CD14-positive monocyte (primary cell): ENCODE data around the gene PLAAT4. TPM values are rescaled to one million over a fixed set of nuclear protein-coding genes. Genes with fewer than 3 reads are reported as not detected.
"Not testable (repeated sequence)": the region's sequence is repeated elsewhere in the genome, so short reads cannot be mapped to it uniquely, and the experiment has no call there.

Experiments used
- DNase-seq, 3 donors: peaks; one replicate each; pipeline ENCODE4 v3.0.0-alpha.2; 2011 to 2022
- H2AFZ ChIP-seq: 2 replicates; pipeline ENCODE4 v1.6.0; 2012; ENCODE audit warnings: mild to moderate bottlenecking, low read depth, low read length, inconsistent platforms; ENCODE audit not compliant: insufficient read depth, poor library complexity, severe bottlenecking
- H3K27ac ChIP-seq, 2 donors: 1 replicate in 1 of 2; 2 replicates in 1 of 2; pipeline ENCODE4 v1.5.1; 2012 to 2013; ENCODE audit warnings: low read length in 2 of 2, control low read depth in 1 of 2, inconsistent platforms in 1 of 2, low read depth in 1 of 2, mild to moderate bottlenecking in 1 of 2
- H3K27me3 ChIP-seq, 2 donors: one replicate each; pipeline versions ENCODE4 v1.6.0 to v1.6.1; 2011 to 2013; ENCODE audit warnings: low read length in 2 of 2; ENCODE audit not compliant: control insufficient read depth in 2 of 2, insufficient read depth in 2 of 2
- H3K36me3 ChIP-seq, 2 donors: replicated peaks in 1 of 2; 1 replicate in 1 of 2; 2 replicates in 1 of 2; pipeline versions ENCODE4 v1.5.1 to v1.6.1; 2012 to 2013; ENCODE audit warnings: low read length in 2 of 2, control low read depth in 1 of 2, inconsistent platforms in 1 of 2, mild to moderate bottlenecking in 1 of 2; ENCODE audit not compliant: insufficient read depth in 2 of 2, control insufficient read depth in 1 of 2
- H3K4me1 ChIP-seq, 2 donors: 1 replicate in 1 of 2; 2 replicates in 1 of 2; pipeline versions ENCODE4 v1.5.1 to v1.6.1; 2012 to 2013; ENCODE audit warnings: low read length in 2 of 2, control low read depth in 1 of 2, inconsistent platforms in 1 of 2, mild to moderate bottlenecking in 1 of 2, moderate library complexity in 1 of 2; ENCODE audit not compliant: insufficient read depth in 2 of 2, control insufficient read depth in 1 of 2
- H3K4me2 ChIP-seq: replicated peaks from 2 replicates; pipeline ENCODE3; 2012; ENCODE audit warnings: low read length, moderate library complexity, mild to moderate bottlenecking; ENCODE audit not compliant: poor library complexity, severe bottlenecking; ENCODE audit errors: extremely low read depth
- H3K4me3 ChIP-seq, 3 experiments: fragments of 200-600 bp in 1 of 3; sonication (generic) in 1 of 3; replicated peaks in 1 of 3; 1 replicate in 2 of 3; 2 replicates in 1 of 3; pipeline ENCODE4 v1.5.1; 2011 to 2013; ENCODE audit warnings: low read length in 3 of 3, mild to moderate bottlenecking in 3 of 3, control low read depth in 2 of 3, low read depth in 2 of 3, inconsistent platforms in 1 of 3, moderate library complexity in 1 of 3
- H3K79me2 ChIP-seq: 2 replicates; pipeline ENCODE4 v1.6.0; 2012; ENCODE audit warnings: mild to moderate bottlenecking, control low read depth, inconsistent platforms, low read length, moderate library complexity; ENCODE audit not compliant: insufficient read depth
- H3K9ac ChIP-seq: 2 replicates; pipeline ENCODE4 v1.6.0; 2017; ENCODE audit warnings: low read length, mild to moderate bottlenecking; ENCODE audit not compliant: insufficient read depth, poor library complexity, severe bottlenecking
- H3K9me3 ChIP-seq, 2 donors: replicated peaks in 1 of 2; 1 replicate in 1 of 2; 2 replicates in 1 of 2; pipeline versions ENCODE4 v1.5.1 to v1.6.1; 2012 to 2013; ENCODE audit warnings: low read length in 2 of 2, control low read depth in 1 of 2; ENCODE audit not compliant: control insufficient read depth in 1 of 2, insufficient read depth in 1 of 2
- H4K20me1 ChIP-seq: 2 replicates; pipeline ENCODE4 v1.6.0; 2012; ENCODE audit warnings: mild to moderate bottlenecking, low read length, control low read depth, moderate library complexity; ENCODE audit not compliant: insufficient read depth
- H3K27ac Mint-ChIP-seq, 7 donors: one replicate each; pipeline ENCODE4 v1.8.0; 2020; ENCODE audit warnings: mild to moderate bottlenecking in 7 of 7, mixed read lengths in 7 of 7, moderate library complexity in 6 of 7, inconsistent platforms in 2 of 7
- H3K27me3 Mint-ChIP-seq, 3 donors: one replicate each; pipeline ENCODE4 v1.8.0; 2021 to 2022; ENCODE audit warnings: low read depth in 3 of 3, mild to moderate bottlenecking in 3 of 3, mixed read lengths in 3 of 3, moderate library complexity in 3 of 3, inconsistent platforms in 1 of 3
- H3K36me3 Mint-ChIP-seq, 2 donors: one replicate each; pipeline ENCODE4 v1.8.0; 2020; ENCODE audit warnings: mixed read lengths in 2 of 2, inconsistent platforms in 1 of 2, mild to moderate bottlenecking in 1 of 2
- H3K4me1 Mint-ChIP-seq: one replicate; pipeline ENCODE4 v1.8.0; 2020; ENCODE audit warnings: mild to moderate bottlenecking, mixed read lengths
- H3K4me3 Mint-ChIP-seq, 2 donors: one replicate each; pipeline ENCODE4 v1.8.0; 2020; ENCODE audit warnings: mild to moderate bottlenecking in 2 of 2, mixed read lengths in 2 of 2, moderate library complexity in 1 of 2
- H3K9me3 Mint-ChIP-seq, 7 donors: one replicate each; pipeline ENCODE4 v1.8.0; 2020 to 2022; ENCODE audit warnings: mixed read lengths in 7 of 7, mild to moderate bottlenecking in 6 of 7, moderate library complexity in 6 of 7, inconsistent platforms in 2 of 7
- CTCF ChIP-seq: fragments of 200-600 bp; IDR thresholded peaks from one replicate; pipeline ENCODE4 v1.8.0; 2022; ENCODE audit warnings: antibody characterized with exemption, mild to moderate bottlenecking
- WGBS: methylation state at CpG from one replicate; pipeline ENCODE4 v1.1.5; 2013; ENCODE audit warnings: missing lambda C conversion rate; ENCODE audit not compliant: insufficient coverage; 5-methylcytosine and 5-hydroxymethylcytosine counted together
- intact Hi-C, 2 donors: fragments of 100-400 bp; cut with micrococcal nuclease; formaldehyde crosslinking; loops; one replicate each; pipeline versions ENCODE4 v1.15.0 to v1.15.1; 2023
- polyA plus RNA-seq, 3 donors: library from polyadenylated mRNA; depleted of rRNA in 1 of 3; unstranded in 2 of 3; stranded (reverse) in 1 of 3; fragments of 300-500 nt in 2 of 3; fragments of >200 nt in 1 of 3; fragmentation: Illumina TruSeq in 2 of 3; gene quantifications; 1 replicate in 2 of 3; 2 replicates in 1 of 3; pipeline ENCODE4 v1.2.3, GENCODE V29; 2012 to 2021

The PLAAT4 gene
- polyA plus RNA-seq, 3 donors = 55.2 to 119 (median 101) TPM

- peaks cover 18% of the 10 kb centered on the region for H3K4me1 Mint-ChIP-seq
- H3K9ac ChIP-seq, H3K4me3 ChIP-seq, H3K27me3 ChIP-seq, H3K36me3 ChIP-seq, H3K36me3 Mint-ChIP-seq, H2AFZ ChIP-seq, DNase-seq, H3K4me1 ChIP-seq, H3K4me2 ChIP-seq, H3K27ac Mint-ChIP-seq, H3K27ac ChIP-seq, intact Hi-C loops, H3K9me3 ChIP-seq, H3K79me2 ChIP-seq, H4K20me1 ChIP-seq: not testable (repeated sequence)
- 92% methylated on average over 1 of the region's 3 CpGs for WGBS
- H3K4me3 Mint-ChIP-seq = peak overlapping the region in 1 of 2 donors; percentile 6
- peaks cover 4 to 13% (median 6%) of the 10 kb centered on the region in 3 donors for H3K27me3 Mint-ChIP-seq
- peaks cover 3 to 13% (median 5%) of the 10 kb centered on the region in 7 donors for H3K9me3 Mint-ChIP-seq
Measured at GRCh38 chr11:63528729-63529278, 7.8 kb upstream of the PLAAT4 start.

- WGBS = 91% methylated on average over 4 of the region's 6 CpGs
- H3K9ac ChIP-seq, H3K36me3 ChIP-seq, H3K27me3 ChIP-seq, H3K4me1 ChIP-seq, H3K27ac ChIP-seq, H3K36me3 Mint-ChIP-seq, intact Hi-C loops, H3K27ac Mint-ChIP-seq, H3K9me3 ChIP-seq, H3K4me3 ChIP-seq, DNase-seq, H3K79me2 ChIP-seq, H3K4me2 ChIP-seq, H3K4me3 Mint-ChIP-seq, H2AFZ ChIP-seq, H3K9me3 Mint-ChIP-seq, H4K20me1 ChIP-seq: not testable (repeated sequence)
- Mint-ChIP-seq H3K4me1 (peaks cover 18% of the 10 kb centered on the region), H3K27me3 (peaks cover 6 to 17% (median 8%) of the 10 kb centered on the region in 3 donors)
Measured at GRCh38 chr11:63529373-63529772, 7.2 kb upstream of the PLAAT4 start.

- no peak overlapping the region for H2AFZ ChIP-seq
- DNase-seq = no peak
- Mint-ChIP-seq H3K4me3 (no peak overlapping the region), H3K36me3 (no peaks in the 10 kb centered on the region), H3K9me3 (peaks cover 0 to 7% (median 1%) of the 10 kb centered on the region in 7 donors), H3K27me3 (peaks cover 6 to 16% (median 8%) of the 10 kb centered on the region in 3 donors), H3K27ac (no peak overlapping the region), H3K4me1 (peaks cover 18% of the 10 kb centered on the region)
- no peaks in the 10 kb centered on the region for H4K20me1 ChIP-seq
- no peaks in the 10 kb centered on the region for H3K36me3 ChIP-seq
- intact Hi-C loops = no loop called here
- TF ChIP-seq CTCF = no peak
- H3K9me3 ChIP-seq = no peaks in the 10 kb centered on the region
- H3K9ac ChIP-seq = no peak overlapping the region
- no peak overlapping the region for H3K27ac ChIP-seq
- peaks cover 5 to 6% of the 10 kb centered on the region in 2 donors for H3K4me1 ChIP-seq
- H3K4me3 ChIP-seq = no peak overlapping the region
- H3K4me2 ChIP-seq = no peak overlapping the region
- no CpG with 5 or more reads among the region's 2 CpGs for WGBS
- no peaks in the 10 kb centered on the region for H3K79me2 ChIP-seq
- peaks cover 0 to 3% of the 10 kb centered on the region in 2 donors for H3K27me3 ChIP-seq
Measured at GRCh38 chr11:63530021-63530420, 6.6 kb upstream of the PLAAT4 start.

- H3K4me3 Mint-ChIP-seq, DNase-seq, H3K36me3 Mint-ChIP-seq, H3K4me2 ChIP-seq, H3K27ac ChIP-seq, H3K4me3 ChIP-seq, H4K20me1 ChIP-seq, H3K27me3 ChIP-seq, H3K9me3 Mint-ChIP-seq, H3K9me3 ChIP-seq, intact Hi-C loops, H3K79me2 ChIP-seq, H3K36me3 ChIP-seq, H3K9ac ChIP-seq, H2AFZ ChIP-seq: not testable (repeated sequence)
- H3K27me3 Mint-ChIP-seq = peaks cover 6 to 15% (median 8%) of the 10 kb centered on the region in 3 donors
- peak overlapping the region in 2 of 7 donors; percentile 25 to 69 for H3K27ac Mint-ChIP-seq
- H3K4me1 ChIP-seq = peaks cover 5 to 11% of the 10 kb centered on the region in 2 donors
- WGBS = no CpG with 5 or more reads among the region's 6 CpGs
- H3K4me1 Mint-ChIP-seq = peaks cover 26% of the 10 kb centered on the region
Measured at GRCh38 chr11:63531074-63531792, 5.4 kb upstream of the PLAAT4 start.
